Activated CD8-positive, alpha-beta T cell treated with anti-CD3 and anti-CD28 coated beads for 36 hours (primary cell): ENCODE measurements around the gene PIANP. TPM values are rescaled to one million over a fixed set of nuclear protein-coding genes. Genes with fewer than 3 reads are reported as not detected.
A peak's percentile ranks its signal among the peaks of the same experiment; 100 is the strongest.

Experiments
- ATAC-seq: fragments of 200-7000 bp; cut with Tn5 transposase; one replicate; pipeline ENCODE4 v1.10.0; 2021; ENCODE audit warnings: mild to moderate bottlenecking, moderate library complexity
- CTCF ChIA-PET: fragments of 350-600 bp; sonication (Branson Sonifier 250); formaldehyde crosslinking; loops from one replicate; lab custom pipeline; 2021; ENCODE audit warnings: antibody characterized with exemption; lab: Charles Lee
- POLR2A ChIA-PET: fragments of 350-600 bp; sonication (Branson Sonifier 250); formaldehyde crosslinking; loops from one replicate; lab custom pipeline; 2021; ENCODE audit warnings: antibody characterized with exemption; lab: Charles Lee
- DNase-seq: peaks from one replicate; pipeline ENCODE4 v3.0.0-alpha.2; 2020
- H3K27ac Mint-ChIP-seq: one replicate; pipeline ENCODE4 v1.8.0; 2021; ENCODE audit warnings: mild to moderate bottlenecking, mixed read lengths
- H3K27me3 Mint-ChIP-seq: one replicate; pipeline ENCODE4 v1.8.0; 2021; ENCODE audit warnings: mixed read lengths
- H3K36me3 Mint-ChIP-seq: one replicate; pipeline ENCODE4 v1.8.0; 2021; ENCODE audit warnings: low read depth, mixed read lengths
- H3K4me1 Mint-ChIP-seq: one replicate; pipeline ENCODE4 v1.8.0; 2021; ENCODE audit warnings: low read depth, mixed read lengths
- H3K4me3 Mint-ChIP-seq: one replicate; pipeline ENCODE4 v1.8.0; 2021; ENCODE audit warnings: mild to moderate bottlenecking, moderate library complexity, mixed read lengths
- H3K9me3 Mint-ChIP-seq: one replicate; pipeline ENCODE4 v1.8.0; 2021; ENCODE audit warnings: mixed read lengths
- intact Hi-C: fragments of 100-400 bp; cut with micrococcal nuclease; formaldehyde crosslinking; loops from one replicate; pipeline ENCODE4 v1.10.0; 2022
- total RNA-seq, 2 experiments: library from RNA; stranded (reverse); gene quantifications; one replicate each; pipeline ENCODE4 v1.2.3, GENCODE V29; 2021
- TF ChIP-seq, protein P1 (sequence below): fragments of 200-600 bp; IDR thresholded peaks from one replicate; pipeline ENCODE4 v1.8.0; 2022; ENCODE audit warnings: antibody characterized with exemption, mild to moderate bottlenecking

The PIANP gene
- total RNA-seq, 2 experiments from 2014 or later: not detected

DNA sequence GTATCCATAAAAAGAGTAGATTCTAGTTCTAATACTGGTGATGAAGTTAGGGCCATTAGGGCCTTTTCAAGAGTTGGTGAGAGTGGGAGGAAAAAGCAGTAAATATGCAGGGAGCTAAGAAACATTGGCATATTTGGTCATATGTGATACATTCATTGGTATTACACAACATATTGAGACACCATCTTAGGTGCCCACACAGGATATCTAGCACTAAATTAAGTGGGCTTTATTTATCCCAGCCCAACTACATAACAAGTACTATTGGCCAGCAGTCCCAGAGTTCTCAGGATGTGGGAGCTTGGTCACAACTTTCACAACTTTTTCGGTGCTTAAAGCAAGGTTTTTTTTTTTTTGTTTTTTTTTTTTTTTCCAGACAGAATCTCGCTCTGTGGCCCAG, 35.7 kb downstream of the PIANP start:
- Mint-ChIP-seq H3K4me1 (peaks cover 18% of the 10 kb centered on the region), H3K27me3 (no peaks in the 10 kb centered on the region), H3K4me3 (no peak overlapping the region), H3K36me3 (peaks cover 28% of the 10 kb centered on the region), H3K9me3 (no peaks in the 10 kb centered on the region), H3K27ac (peak overlapping the region; percentile 3)
- CTCF ChIA-PET: interaction anchor here (0.6 to 2.5 kb wide), 4 partner anchors 19 to 60 kb away, joined by 3 to 18 read pairs (median 7); partner anchors contain the start of gene ZNF384
- DNase-seq (no peak), ATAC-seq (no peak)
- intact Hi-C loops: no loop called here
- TF ChIP-seq, protein P1, sequence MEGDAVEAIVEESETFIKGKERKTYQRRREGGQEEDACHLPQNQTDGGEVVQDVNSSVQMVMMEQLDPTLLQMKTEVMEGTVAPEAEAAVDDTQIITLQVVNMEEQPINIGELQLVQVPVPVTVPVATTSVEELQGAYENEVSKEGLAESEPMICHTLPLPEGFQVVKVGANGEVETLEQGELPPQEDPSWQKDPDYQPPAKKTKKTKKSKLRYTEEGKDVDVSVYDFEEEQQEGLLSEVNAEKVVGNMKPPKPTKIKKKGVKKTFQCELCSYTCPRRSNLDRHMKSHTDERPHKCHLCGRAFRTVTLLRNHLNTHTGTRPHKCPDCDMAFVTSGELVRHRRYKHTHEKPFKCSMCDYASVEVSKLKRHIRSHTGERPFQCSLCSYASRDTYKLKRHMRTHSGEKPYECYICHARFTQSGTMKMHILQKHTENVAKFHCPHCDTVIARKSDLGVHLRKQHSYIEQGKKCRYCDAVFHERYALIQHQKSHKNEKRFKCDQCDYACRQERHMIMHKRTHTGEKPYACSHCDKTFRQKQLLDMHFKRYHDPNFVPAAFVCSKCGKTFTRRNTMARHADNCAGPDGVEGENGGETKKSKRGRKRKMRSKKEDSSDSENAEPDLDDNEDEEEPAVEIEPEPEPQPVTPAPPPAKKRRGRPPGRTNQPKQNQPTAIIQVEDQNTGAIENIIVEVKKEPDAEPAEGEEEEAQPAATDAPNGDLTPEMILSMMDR: no peak
- POLR2A ChIA-PET: interaction anchor here (0.8 to 3.4 kb wide), 5 partner anchors 20 to 172 kb away, joined by 3 to 17 read pairs (median 4); partner anchors contain the start of genes MRPL51 and ZNF384

DNA sequence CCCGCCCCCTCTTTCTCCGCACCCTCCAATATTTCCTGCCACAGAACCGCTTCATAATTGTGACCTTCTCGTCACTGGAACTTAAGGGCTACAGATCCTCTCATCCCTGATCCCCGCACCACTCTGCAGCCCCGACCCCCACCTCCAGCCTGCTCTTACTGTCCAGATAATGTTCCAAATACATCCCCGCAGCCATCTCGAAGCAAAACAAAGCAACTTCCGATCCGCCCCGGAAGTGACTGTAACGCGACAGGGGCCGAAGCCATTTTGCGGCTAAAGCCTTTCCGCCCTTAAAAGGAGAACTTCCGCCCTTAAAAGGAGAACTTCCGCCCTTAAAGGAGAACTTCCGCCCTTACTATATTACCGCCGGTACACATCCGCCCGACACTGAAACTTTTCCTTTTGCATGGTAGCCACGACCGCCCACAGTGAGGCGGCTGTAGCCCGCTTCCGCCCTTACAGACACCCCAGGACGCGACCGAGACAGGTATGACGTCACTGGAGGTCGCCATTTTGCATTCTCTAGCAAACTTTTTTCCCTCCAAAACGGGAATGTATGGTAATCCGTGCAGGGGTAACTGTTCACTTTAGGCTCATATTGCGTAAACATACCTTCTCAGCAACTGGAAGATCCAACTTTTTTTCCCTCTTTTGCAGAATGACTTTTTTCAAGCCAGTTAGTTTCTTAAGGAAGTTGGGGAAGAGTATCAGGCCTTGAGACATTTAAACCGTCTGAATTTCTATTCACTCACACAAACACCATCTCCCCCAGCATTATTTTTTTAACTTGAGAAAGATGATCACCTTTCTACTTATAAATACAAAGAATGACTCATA, 37.5 kb downstream of the PIANP start, which contains the start of gene ING4:
TSS of gene ING4 (minus strand) at position 214 of the 837 bp plus-strand sequence. CDS start at position 196, 18 bp downstream.
- ChIA-PET POLR2A (interaction anchor here (1.3 to 3.4 kb wide), 3 partner anchors 26 to 57 kb away, joined by 4 to 17 read pairs (median 5); partner anchors contain the start of gene ZNF384), CTCF (interaction anchor here (0.9 to 2.5 kb wide), 5 partner anchors 18 to 171 kb away, joined by 3 to 18 read pairs (median 4); partner anchors contain the start of gene ZNF384)
- TF ChIP-seq, protein P1: no peak
- Mint-ChIP-seq H3K27ac (peak within 1 kb of the TSS; percentile 94), H3K4me1 (peaks cover 23% of the 10 kb centered on the region), H3K4me3 (peak within 1 kb of the TSS; percentile 90), H3K36me3 (peaks cover 15% of the 10 kb centered on the region), H3K9me3 (no peaks in the 10 kb centered on the region), H3K27me3 (no peaks in the 10 kb centered on the region)
- peak; percentile 97 for ATAC-seq
- intact Hi-C loops: loop anchor here (1.0 kb wide), 1 partner anchor 26 kb away; the partner anchor contains the start of gene ZNF384
- peak; percentile 99 for DNase-seq

DNA sequence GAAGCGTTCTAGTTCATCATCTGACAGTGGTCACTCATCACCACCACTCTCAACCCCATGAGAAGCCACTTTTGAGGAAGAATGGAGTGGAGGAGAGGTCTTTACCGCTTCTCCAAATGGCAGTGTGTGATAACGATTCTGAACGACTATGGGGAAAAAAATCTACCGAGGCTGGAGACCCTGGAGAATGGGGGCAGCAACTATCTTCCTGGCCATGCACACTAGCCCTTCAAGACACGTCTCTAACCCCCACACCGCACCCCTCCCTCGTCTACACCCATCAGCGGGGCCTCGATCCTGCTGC, 38.1 kb downstream of the PIANP start:
- peak; percentile 62 for ATAC-seq
- TF ChIP-seq, protein P1: no peak
- ChIA-PET POLR2A (interaction anchor here (0.7 to 3.4 kb wide), 3 partner anchors 20 to 27 kb away, joined by 3 to 17 read pairs (median 3); partner anchors contain the start of genes LPAR5 and ZNF384), CTCF (interaction anchor here (1.5 kb wide), 1 partner anchor 43 kb away, joined by 5 read pairs; no protein-coding TSS in a partner anchor)
- Mint-ChIP-seq H3K4me3 (peak overlapping the region; percentile 90), H3K4me1 (peaks cover 23% of the 10 kb centered on the region), H3K9me3 (no peaks in the 10 kb centered on the region), H3K27ac (peak overlapping the region; percentile 94), H3K27me3 (no peaks in the 10 kb centered on the region), H3K36me3 (peaks cover 9% of the 10 kb centered on the region)
- DNase-seq: no peak
- intact Hi-C loops: no loop called here

DNA sequence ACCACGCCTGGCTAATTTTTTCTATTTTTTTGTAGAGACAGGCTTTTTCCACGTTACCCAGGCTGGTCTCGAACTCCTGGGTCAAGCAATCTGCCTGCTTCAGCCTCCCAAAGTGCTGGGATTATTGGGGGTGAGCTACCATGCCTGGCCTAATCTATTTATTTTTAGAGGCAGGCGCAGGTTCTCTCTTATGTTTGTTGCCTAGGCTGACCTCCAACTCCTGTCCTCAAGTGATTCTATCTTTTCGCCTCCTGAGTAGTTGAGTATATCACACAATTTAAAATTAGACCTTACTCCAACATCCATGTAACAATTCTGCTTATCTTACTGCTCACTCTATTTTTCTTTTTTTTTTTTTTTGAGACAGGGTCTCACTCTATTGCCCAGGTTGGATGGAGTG, 46.6 kb downstream of the PIANP start:
- CTCF ChIA-PET: no interaction called here
- POLR2A ChIA-PET: interaction anchor here (0.6 to 1.5 kb wide), 2 partner anchors 16 to 27 kb away, joined by 3 to 4 read pairs; no protein-coding TSS in a partner anchor
- Mint-ChIP-seq H3K4me3 (no peak overlapping the region), H3K27ac (no peak overlapping the region), H3K4me1 (peaks cover 4% of the 10 kb centered on the region), H3K36me3 (peaks cover 13% of the 10 kb centered on the region), H3K27me3 (no peaks in the 10 kb centered on the region), H3K9me3 (no peaks in the 10 kb centered on the region)
- TF ChIP-seq, protein P1: no peak
- no peak for DNase-seq
- intact Hi-C loops: no loop called here
- ATAC-seq: no peak
